Fibroblast of lung (primary cell): ENCODE measurements around the gene CTNND2. TPM values are rescaled to one million over a fixed set of nuclear protein-coding genes. Genes with fewer than 3 reads are reported as not detected.

Experiments
- DNase-seq, 2 donors: peaks; one replicate each; pipeline versions ENCODE4 v3.0.0 to v3.0.0-alpha.2; 2010; ENCODE audit warnings: low read depth in 2 of 2
- H2AFZ ChIP-seq: 2 replicates; pipeline ENCODE4 v1.5.1; 2012; ENCODE audit warnings: low read length, control low read depth, inconsistent platforms
- H3K27ac ChIP-seq: 2 replicates; pipeline ENCODE4 v1.5.1; 2011; ENCODE audit warnings: low read length, control low read depth; ENCODE audit not compliant: insufficient read depth
- H3K27me3 ChIP-seq: 2 replicates; pipeline ENCODE4 v1.5.1; 2011; ENCODE audit warnings: mild to moderate bottlenecking, low read length; ENCODE audit not compliant: control insufficient read depth, insufficient read depth
- H3K36me3 ChIP-seq: 2 replicates; pipeline ENCODE4 v1.5.1; 2011; ENCODE audit warnings: low read length; ENCODE audit not compliant: control insufficient read depth, insufficient read depth
- H3K4me1 ChIP-seq: 2 replicates; pipeline ENCODE4 v1.5.1; 2011; ENCODE audit warnings: low read length; ENCODE audit not compliant: control insufficient read depth, insufficient read depth; ENCODE audit errors: extremely low read depth
- H3K4me2 ChIP-seq: 2 replicates; pipeline ENCODE4 v1.5.1; 2011; ENCODE audit warnings: low read length, control low read depth; ENCODE audit not compliant: insufficient read depth; ENCODE audit errors: extremely low read depth
- H3K4me3 ChIP-seq, 4 experiments: fragments of 200-600 bp in 1 of 4; sonication (generic) in 1 of 4; replicated peaks in 1 of 4; 2 replicates each; pipeline ENCODE4 v1.5.1; 2011 to 2016; ENCODE audit warnings: low read length in 4 of 4, low read depth in 3 of 4, mild to moderate bottlenecking in 3 of 4, control low read depth in 2 of 4, inconsistent platforms in 1 of 4, mixed read lengths in 1 of 4; ENCODE audit not compliant: insufficient read depth in 1 of 4; ENCODE audit errors: control extremely low read depth in 1 of 4
- H3K79me2 ChIP-seq: 2 replicates; pipeline ENCODE4 v1.5.1; 2012; ENCODE audit warnings: mild to moderate bottlenecking, low read length, inconsistent platforms; ENCODE audit not compliant: control insufficient read depth, insufficient read depth
- H3K9ac ChIP-seq: 2 replicates; pipeline ENCODE4 v1.5.1; 2011; ENCODE audit warnings: mild to moderate bottlenecking, low read length, control low read depth; ENCODE audit not compliant: insufficient read depth
- H3K9me3 ChIP-seq: 2 replicates; pipeline ENCODE4 v1.5.1; 2012; ENCODE audit warnings: low read depth, low read length; ENCODE audit not compliant: control insufficient read depth, insufficient read depth
- H4K20me1 ChIP-seq: 2 replicates; pipeline ENCODE4 v1.5.1; 2011; ENCODE audit warnings: low read length; ENCODE audit not compliant: control insufficient read depth, insufficient read depth; ENCODE audit errors: extremely low read depth
- CTCF ChIP-seq, 2 donors: IDR thresholded peaks in 1 of 2; conservative IDR thresholded peaks in 1 of 2; 1 replicate in 1 of 2; 2 replicates in 1 of 2; pipeline ENCODE4 v1.5.1; 2011 to 2012; ENCODE audit warnings: low read length in 2 of 2, control low read depth in 1 of 2, inconsistent platforms in 1 of 2, low read depth in 1 of 2, mild to moderate bottlenecking in 1 of 2
- EZH2 ChIP-seq: IDR thresholded peaks from 2 replicates; pipeline ENCODE4 v1.5.1; 2012; ENCODE audit warnings: low read length, control low read depth, mild to moderate bottlenecking; ENCODE audit errors: missing control alignments
- polyA plus RNA-seq, 2 donors: library from polyadenylated mRNA; depleted of rRNA in 1 of 2; stranded (reverse) in 1 of 2; unstranded in 1 of 2; fragments of >200 nt; gene quantifications; 2 replicates each; pipeline ENCODE4 v1.2.1, GENCODE V29; 2011 to 2012; ENCODE audit warnings: missing spikeins in 1 of 2
- total RNA-seq: library from RNA; depleted of rRNA; stranded (reverse); fragments of >200 nt; gene quantifications from 2 replicates; pipeline ENCODE4 v1.2.1, GENCODE V29; 2014

CTNND2 gene
- total and polyA plus RNA-seq, 2 donors (not counting 1 experiment from before 2014, with no cell fraction given): not detected

DNA sequence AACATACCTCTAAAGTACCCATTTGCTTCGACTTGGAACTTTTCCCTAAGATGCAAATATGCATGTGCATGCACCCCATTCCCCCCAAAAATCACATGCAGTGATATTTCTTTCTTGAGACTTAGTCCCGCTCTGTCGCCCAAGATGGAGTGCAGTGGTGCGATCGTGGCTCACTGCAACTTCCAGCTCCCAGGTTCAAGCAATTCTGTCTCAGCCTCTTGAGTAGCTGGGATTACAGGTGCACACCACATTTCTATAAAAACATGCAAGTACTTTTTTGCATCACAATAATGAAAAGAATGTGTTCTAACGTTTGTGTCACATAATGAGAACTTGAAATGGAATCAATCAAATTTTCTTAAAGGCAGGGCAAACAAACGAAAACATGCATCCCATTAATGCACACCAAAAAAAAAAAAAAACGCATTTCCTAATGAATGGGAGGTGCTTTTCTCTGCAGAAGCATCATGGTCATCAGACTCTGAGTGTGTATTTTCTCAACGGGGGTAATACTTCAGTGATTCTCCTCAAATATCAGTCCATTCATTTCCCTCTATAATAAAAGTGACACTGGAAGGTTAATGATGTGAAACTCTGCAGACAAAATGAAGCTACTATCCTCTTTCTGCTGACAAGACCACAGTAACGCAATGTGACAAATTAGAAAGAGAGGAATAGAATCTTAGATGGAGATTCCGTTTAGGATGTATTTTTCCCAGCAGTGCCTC, 389.4 kb downstream of the CTNND2 start:
- Histone ChIP-seq H3K9ac (no peak overlapping the region), H3K27ac (no peak overlapping the region), H3K4me1 (no peaks in the 10 kb centered on the region), H3K36me3 (no peaks in the 10 kb centered on the region), H3K27me3 (no peaks in the 10 kb centered on the region), H2AFZ (no peak overlapping the region), H3K79me2 (no peaks in the 10 kb centered on the region), H4K20me1 (no peaks in the 10 kb centered on the region), H3K4me2 (no peak overlapping the region), H3K4me3 (no peak overlapping the region), H3K9me3 (no peaks in the 10 kb centered on the region)
- TF ChIP-seq CTCF (conservative IDR thresholded peaks at IDR 0.05 in 1 of 2, IDR thresholded peaks at IDR 0.05 in 1 of 2; ENCODE audit: low read depth in 1 of 2, low read length in 2 of 2): no peak
- TF ChIP-seq EZH2: no peak
- DNase-seq: no peak

DNA sequence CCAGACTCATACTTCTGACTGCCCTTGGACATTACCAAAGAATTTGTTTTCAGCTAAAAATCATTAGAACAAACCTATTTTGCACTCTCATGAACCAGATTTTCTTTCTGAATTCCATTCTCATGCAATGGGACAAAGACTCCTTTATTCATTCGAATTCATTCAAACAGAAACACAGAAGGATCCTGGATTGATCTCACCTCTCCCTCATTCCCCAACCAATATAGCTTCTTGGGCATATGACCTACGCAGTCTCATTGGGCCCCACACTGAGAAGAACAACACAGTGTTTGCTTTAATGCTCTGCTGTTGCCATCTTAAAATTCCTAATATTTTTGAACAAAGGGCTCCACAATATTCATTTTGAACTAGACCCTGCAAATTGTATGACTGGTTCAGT, 392.4 kb downstream of the CTNND2 start:
- Histone ChIP-seq H3K27me3 (no peaks in the 10 kb centered on the region), H3K27ac (no peak overlapping the region), H3K4me3 (no peak overlapping the region), H3K9ac (no peak overlapping the region), H3K4me1 (no peaks in the 10 kb centered on the region), H3K9me3 (no peaks in the 10 kb centered on the region), H3K79me2 (no peaks in the 10 kb centered on the region), H4K20me1 (no peaks in the 10 kb centered on the region), H2AFZ (no peak overlapping the region), H3K4me2 (no peak overlapping the region), H3K36me3 (no peaks in the 10 kb centered on the region)
- TF ChIP-seq CTCF (conservative IDR thresholded peaks at IDR 0.05 in 1 of 2, IDR thresholded peaks at IDR 0.05 in 1 of 2; ENCODE audit: low read depth in 1 of 2, low read length in 2 of 2) (no peak), EZH2 (no peak)
- no peak for DNase-seq

DNA sequence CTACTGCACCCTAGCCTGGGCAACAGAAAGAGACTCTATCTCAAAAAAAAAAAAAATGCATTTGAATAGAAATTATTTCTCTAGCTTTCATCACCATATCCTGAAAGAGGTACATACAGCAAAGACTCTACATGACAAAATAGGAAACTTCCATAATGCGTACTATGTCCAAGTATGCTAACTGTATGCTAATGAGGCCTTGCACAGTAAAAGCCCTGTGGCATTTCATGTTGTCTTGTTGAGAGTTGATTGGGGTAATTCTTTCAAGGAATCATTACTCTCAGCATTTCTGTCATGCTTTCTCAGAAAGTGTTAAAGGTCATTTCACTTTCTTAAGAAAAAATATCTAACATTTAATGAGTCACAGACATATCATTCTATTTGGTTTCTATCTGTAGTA, 393.4 kb downstream of the CTNND2 start:
- Histone ChIP-seq H3K79me2 (no peaks in the 10 kb centered on the region), H4K20me1 (no peaks in the 10 kb centered on the region), H3K9ac (no peak overlapping the region), H3K36me3 (no peaks in the 10 kb centered on the region), H3K9me3 (no peaks in the 10 kb centered on the region), H3K27me3 (no peaks in the 10 kb centered on the region), H3K27ac (no peak overlapping the region), H3K4me1 (no peaks in the 10 kb centered on the region), H2AFZ (no peak overlapping the region), H3K4me3 (no peak overlapping the region), H3K4me2 (no peak overlapping the region)
- no peak for TF ChIP-seq CTCF (conservative IDR thresholded peaks at IDR 0.05 in 1 of 2, IDR thresholded peaks at IDR 0.05 in 1 of 2; ENCODE audit: low read depth in 1 of 2, low read length in 2 of 2)
- TF ChIP-seq EZH2: no peak
- DNase-seq: no peak
